Mucosa of rectum (tissue), 2 donors: ENCODE measurements around the gene PARVG.

Experiments used
- H3K27ac ChIP-seq, 2 donors: one replicate each; pipeline ENCODE4 v1.7.0; 2013; ENCODE audit warnings: inconsistent platforms in 2 of 2, low read depth in 2 of 2, low read length in 2 of 2
- H3K27me3 ChIP-seq, 2 donors: one replicate each; pipeline ENCODE4 v1.7.0; 2013; ENCODE audit warnings: low read length in 2 of 2; ENCODE audit not compliant: control insufficient read depth in 2 of 2, insufficient read depth in 2 of 2
- H3K36me3 ChIP-seq, 2 donors: one replicate each; pipeline ENCODE4 v1.7.0; 2013; ENCODE audit warnings: low read length in 2 of 2; ENCODE audit not compliant: control insufficient read depth in 2 of 2, insufficient read depth in 2 of 2
- H3K4me1 ChIP-seq, 2 donors: one replicate each; pipeline ENCODE4 v1.7.0; 2013; ENCODE audit warnings: low read length in 2 of 2, mild to moderate bottlenecking in 1 of 2; ENCODE audit not compliant: control insufficient read depth in 2 of 2, insufficient read depth in 2 of 2
- H3K4me3 ChIP-seq, 2 donors: one replicate each; pipeline ENCODE4 v1.7.0; 2013; ENCODE audit warnings: low read length in 2 of 2
- H3K9ac ChIP-seq, 2 donors: one replicate each; pipeline ENCODE4 v1.7.0; 2013; ENCODE audit warnings: low read length in 2 of 2, low read depth in 1 of 2, mild to moderate bottlenecking in 1 of 2
- H3K9me3 ChIP-seq, 2 donors: one replicate each; pipeline ENCODE4 v1.7.0; 2013; ENCODE audit warnings: low read length in 2 of 2; ENCODE audit not compliant: control insufficient read depth in 2 of 2
- donor health status: healthy.
- donor health status: Normal muscosa, but diverticular disease.

Gene PARVG

GRCh38 chr22:44142421-44143104 lies 38.2 kb upstream of the PARVG start:
- Histone ChIP-seq H3K27ac (peak overlapping the region in 1 of 2 donors; percentile 23), H3K27me3 (no peaks in the 10 kb centered on the region), H3K4me1 (no peaks in the 10 kb centered on the region), H3K9ac (no peak overlapping the region), H3K9me3 (peaks cover 0 to 3% of the 10 kb centered on the region in 2 donors), H3K36me3 (peaks cover 0 to 6% of the 10 kb centered on the region in 2 donors), H3K4me3 (no peak overlapping the region)

GRCh38 chr22:44143105-44143474 lies 37.6 kb upstream of the PARVG start:
- H3K36me3 ChIP-seq: peaks cover 0 to under 1% of the 10 kb centered on the region in 2 donors
- H3K9me3 ChIP-seq: no peaks in the 10 kb centered on the region
- no peak overlapping the region for H3K4me3 ChIP-seq
- H3K27ac ChIP-seq: peak overlapping the region in 1 of 2 donors; percentile 23
- no peaks in the 10 kb centered on the region for H3K4me1 ChIP-seq
- H3K27me3 ChIP-seq: no peaks in the 10 kb centered on the region
- no peak overlapping the region for H3K9ac ChIP-seq

- no peaks in the 10 kb centered on the region for H3K9me3 ChIP-seq
- H3K4me3 ChIP-seq: no peak overlapping the region
- H3K9ac ChIP-seq: no peak overlapping the region
- no peak overlapping the region for H3K27ac ChIP-seq
- no peaks in the 10 kb centered on the region for H3K4me1 ChIP-seq
- no peaks in the 10 kb centered on the region for H3K36me3 ChIP-seq
- H3K27me3 ChIP-seq: no peaks in the 10 kb centered on the region
Measured at GRCh38 chr22:44143579-44143978, 37.1 kb upstream of the PARVG start.

DNA sequence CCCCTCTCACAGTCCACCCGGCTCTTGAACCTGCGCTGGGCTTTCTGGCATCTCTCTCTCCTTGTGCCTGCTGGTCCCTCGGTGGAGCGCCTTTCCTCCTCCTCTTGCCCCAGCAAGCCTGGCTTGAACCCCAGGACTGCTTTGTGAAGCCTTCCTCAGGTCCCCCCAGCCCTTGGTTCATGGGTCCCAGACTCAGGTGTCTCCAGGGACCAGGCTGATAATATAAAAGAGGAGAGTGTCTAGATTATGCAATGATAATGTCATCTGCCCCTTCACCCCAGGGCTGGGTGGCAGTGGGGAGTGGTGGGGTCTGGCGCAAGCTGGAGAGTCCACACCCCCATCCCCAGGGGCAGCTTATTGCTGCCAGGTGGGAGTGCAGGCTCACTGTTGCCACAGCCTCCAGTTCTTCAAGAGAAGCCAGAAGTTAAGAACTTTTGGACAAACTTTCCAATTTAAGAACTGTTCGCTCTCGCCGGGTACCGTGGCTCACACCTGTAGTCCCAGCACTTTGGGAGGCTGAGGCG lies 36.6 kb upstream of the PARVG start:
- H3K4me3 ChIP-seq: no peak overlapping the region
- H3K27ac ChIP-seq: no peak overlapping the region
- H3K36me3 ChIP-seq: no peaks in the 10 kb centered on the region
- H3K4me1 ChIP-seq: no peaks in the 10 kb centered on the region
- no peak overlapping the region for H3K9ac ChIP-seq
- no peaks in the 10 kb centered on the region for H3K9me3 ChIP-seq
- H3K27me3 ChIP-seq: no peaks in the 10 kb centered on the region

GRCh38 chr22:44145544-44145943 lies 35.2 kb upstream of the PARVG start:
- H3K4me3 ChIP-seq: no peak overlapping the region
- H3K9ac ChIP-seq: no peak overlapping the region
- no peaks in the 10 kb centered on the region for H3K4me1 ChIP-seq
- no peaks in the 10 kb centered on the region for H3K9me3 ChIP-seq
- H3K27ac ChIP-seq: no peak overlapping the region
- no peaks in the 10 kb centered on the region for H3K36me3 ChIP-seq
- no peaks in the 10 kb centered on the region for H3K27me3 ChIP-seq

GRCh38 chr22:44146088-44146861 lies 34.5 kb upstream of the PARVG start:
- H3K36me3 ChIP-seq: no peaks in the 10 kb centered on the region
- H3K4me3 ChIP-seq: no peak overlapping the region
- no peaks in the 10 kb centered on the region for H3K27me3 ChIP-seq
- H3K4me1 ChIP-seq: no peaks in the 10 kb centered on the region
- no peak overlapping the region for H3K27ac ChIP-seq
- H3K9me3 ChIP-seq: no peaks in the 10 kb centered on the region
- no peak overlapping the region for H3K9ac ChIP-seq

DNA sequence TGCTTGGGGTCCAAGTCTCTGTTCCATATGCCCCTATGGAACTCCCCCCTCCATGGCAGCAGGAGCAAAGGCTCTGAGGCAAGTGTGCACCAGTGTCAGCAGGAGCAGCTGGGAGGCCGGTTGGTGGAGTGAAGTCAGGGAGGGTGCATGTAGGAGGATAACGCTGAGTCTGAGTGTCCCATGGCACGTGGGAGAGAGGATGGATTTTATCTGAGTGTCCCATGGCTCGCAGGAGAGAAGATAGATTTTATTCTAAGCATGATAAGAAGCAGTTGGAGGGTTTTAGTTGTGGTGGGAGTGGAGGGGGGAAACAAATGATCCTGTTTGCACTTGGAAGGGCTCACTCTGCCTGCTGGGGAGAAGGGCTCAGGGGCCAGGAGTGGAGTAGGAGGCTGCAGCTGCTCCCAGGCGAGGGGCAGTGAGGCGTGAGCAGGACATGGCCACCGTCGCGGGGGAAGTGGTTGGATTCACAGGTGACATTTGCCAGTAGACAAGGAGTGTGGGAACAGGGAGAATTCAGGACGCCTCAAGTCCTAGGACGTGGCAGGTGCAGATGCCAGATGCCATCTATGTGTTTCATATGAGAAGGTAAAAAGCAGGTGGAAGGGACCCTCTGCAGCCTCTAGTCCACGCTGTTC lies 33.6 kb upstream of the PARVG start:
- Histone ChIP-seq H3K27ac (no peak overlapping the region), H3K4me1 (no peaks in the 10 kb centered on the region), H3K9me3 (no peaks in the 10 kb centered on the region), H3K27me3 (no peaks in the 10 kb centered on the region), H3K4me3 (no peak overlapping the region), H3K36me3 (no peaks in the 10 kb centered on the region), H3K9ac (no peak overlapping the region)

DNA sequence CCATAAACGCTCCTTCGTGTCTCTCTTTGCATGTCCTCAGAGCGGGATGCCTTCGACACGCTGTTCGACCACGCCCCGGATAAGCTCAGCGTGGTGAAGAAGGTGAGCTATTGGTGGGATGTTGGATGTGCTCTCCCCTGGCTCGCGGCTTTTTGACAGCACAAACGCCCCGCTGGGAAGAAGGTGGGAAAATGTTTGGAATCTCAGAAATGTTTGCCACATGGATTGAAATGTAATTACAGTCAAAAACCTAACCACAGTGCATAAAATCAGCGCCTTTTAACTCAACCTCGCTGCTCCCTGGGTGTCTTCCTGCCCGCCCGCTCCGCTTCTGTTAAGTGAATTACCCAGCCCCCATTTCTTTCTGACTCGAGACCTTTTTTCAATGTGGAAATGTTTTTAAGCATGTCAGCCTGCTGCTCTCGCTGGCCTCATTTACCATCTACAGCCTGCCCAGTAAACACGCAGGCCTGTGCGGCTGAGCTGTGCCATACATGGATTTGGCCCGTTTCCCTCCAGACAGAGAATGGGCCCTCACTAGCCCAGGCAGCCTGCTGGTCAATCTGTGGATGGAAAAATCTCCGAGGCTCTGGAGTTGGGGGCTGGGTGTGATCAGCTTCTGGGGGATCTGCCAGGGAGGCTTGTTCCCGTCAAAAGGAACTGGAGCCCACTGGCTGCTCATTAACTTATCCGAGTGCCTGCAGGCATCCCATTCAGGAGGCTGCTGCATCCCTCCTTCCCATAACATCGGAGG lies 32.7 kb upstream of the PARVG start:
- no peaks in the 10 kb centered on the region for H3K9me3 ChIP-seq
- no peaks in the 10 kb centered on the region for H3K36me3 ChIP-seq
- H3K4me3 ChIP-seq: no peak overlapping the region
- H3K27me3 ChIP-seq: no peaks in the 10 kb centered on the region
- no peak overlapping the region for H3K27ac ChIP-seq
- H3K9ac ChIP-seq: no peak overlapping the region
- H3K4me1 ChIP-seq: no peaks in the 10 kb centered on the region

- H3K4me1 ChIP-seq: no peaks in the 10 kb centered on the region
- no peaks in the 10 kb centered on the region for H3K27me3 ChIP-seq
- H3K27ac ChIP-seq: no peak overlapping the region
- no peak overlapping the region for H3K4me3 ChIP-seq
- no peaks in the 10 kb centered on the region for H3K36me3 ChIP-seq
- no peaks in the 10 kb centered on the region for H3K9me3 ChIP-seq
- H3K9ac ChIP-seq: no peak overlapping the region
Measured at GRCh38 chr22:44151676-44152075, 29.0 kb upstream of the PARVG start.
